Calu3 (cell line): ENCODE results near the gene SLC12A5. TPM values are rescaled to one million over a fixed set of nuclear protein-coding genes. Genes with fewer than 3 reads are reported as not detected.

Experiments
- Bru-seq: library from RNA; stranded (reverse); fragments of 400-500 nt; gene quantifications from one replicate; lab custom pipeline; 2021; lab: Mats Ljungman, UMichigan
- BruChase-seq, 2 experiments: library from RNA; stranded (reverse); fragments of 400-500 nt; gene quantifications; one replicate each; lab custom pipeline; 2021; lab: Mats Ljungman, UMichigan
- BruUV-seq: library from RNA; stranded (reverse); fragments of 400-500 nt; replicated peaks from 2 replicates; lab custom pipeline; 2021; lab: Mats Ljungman, UMichigan
- CTCF ChIA-PET: fragments of 300-600 bp; sonication (Branson Sonifier 250); formaldehyde crosslinking; loops from one replicate; lab custom pipeline; 2022; ENCODE audit warnings: antibody characterized with exemption; lab: Charles Lee
- DNase-seq: peaks from one replicate; pipeline ENCODE4 v3.0.0; 2022
- H3K27ac Mint-ChIP-seq: one replicate; pipeline ENCODE4 v1.8.0; 2022; ENCODE audit warnings: mixed read lengths; ENCODE audit not compliant: unreplicated experiment
- H3K27me3 Mint-ChIP-seq: one replicate; pipeline ENCODE4 v1.8.0; 2022; ENCODE audit warnings: mixed read lengths; ENCODE audit not compliant: unreplicated experiment
- H3K36me3 Mint-ChIP-seq: one replicate; pipeline ENCODE4 v1.8.0; 2022; ENCODE audit warnings: mild to moderate bottlenecking, moderate library complexity, mixed read lengths; ENCODE audit not compliant: insufficient read depth, unreplicated experiment
- H3K4me1 Mint-ChIP-seq: one replicate; pipeline ENCODE4 v1.8.0; 2022; ENCODE audit warnings: mild to moderate bottlenecking, low read depth, mixed read lengths; ENCODE audit not compliant: unreplicated experiment
- H3K4me3 Mint-ChIP-seq: one replicate; pipeline ENCODE4 v1.8.0; 2022; ENCODE audit warnings: mild to moderate bottlenecking, low read depth, moderate library complexity, mixed read lengths; ENCODE audit not compliant: unreplicated experiment
- H3K9me3 Mint-ChIP-seq: one replicate; pipeline ENCODE4 v1.8.0; 2022; ENCODE audit warnings: low read depth, mixed read lengths; ENCODE audit not compliant: unreplicated experiment
- CTCF ChIP-seq: fragments of 200-600 bp; IDR thresholded peaks from one replicate; pipeline ENCODE4 v1.8.0; 2022; ENCODE audit warnings: antibody characterized with exemption; ENCODE audit not compliant: unreplicated experiment
- intact Hi-C: fragments of 100-400 bp; cut with micrococcal nuclease; formaldehyde crosslinking; loops from one replicate; pipeline ENCODE4 v1.10.0; 2022; ENCODE audit not compliant: unreplicated experiment
- long read RNA-seq: library from polyadenylated mRNA; stranded (forward); transcript quantifications from one replicate; pipeline ENCODE4 v2.0.0, GENCODE V29; 2022
- total RNA-seq: library from RNA; stranded (reverse); gene quantifications from 2 replicates; pipeline ENCODE4 v1.2.3, GENCODE V29; 2022

The SLC12A5 gene
- total RNA-seq (2.1 and 2.2 TPM in 2 replicates), Bru-seq, nascent RNA (percentile 12 among the genes with signal in this experiment), BruChase-seq, experiment 1, labeled RNA remaining after a 6-hour chase (percentile 6 among the genes with signal in this experiment), BruChase-seq, experiment 2, labeled RNA remaining after a 2-hour chase (percentile 8 among the genes with signal in this experiment)
- long read RNA-seq, partial matches to known transcripts = 0 of 2 reads
- long read RNA-seq, other reads (novel, unspliced or antisense) = 0 of 2 reads

GRCh38 chr20:46028772-46029371, at the start of gene SLC12A5:
TSS of gene SLC12A5 (plus strand) at chr20:46029215. CDS start at chr20:46029345, 130 bp downstream.
- CTCF ChIA-PET = interaction anchor here (0.9 kb wide), 1 partner anchor 100 kb away, joined by 4 read pairs; no protein-coding TSS in a partner anchor
- H3K9me3 Mint-ChIP-seq = no peaks in the 10 kb centered on the region
- no peak for DNase-seq
- H3K4me3 Mint-ChIP-seq = no peak within 1 kb of the TSS
- peaks cover 53% of the 10 kb centered on the region for H3K27me3 Mint-ChIP-seq
- no peaks in the 10 kb centered on the region for H3K4me1 Mint-ChIP-seq
- no peak within 1 kb of the TSS for H3K27ac Mint-ChIP-seq
- TF ChIP-seq CTCF = no peak
- BruUV-seq = no TSS peak
- intact Hi-C loops = loop anchor here (10.0 kb wide), 1 partner anchor 306 kb away; no protein-coding TSS in a partner anchor
- H3K36me3 Mint-ChIP-seq = no peaks in the 10 kb centered on the region

- H3K27me3 Mint-ChIP-seq = peaks cover 33% of the 10 kb centered on the region
- H3K27ac Mint-ChIP-seq = no peak overlapping the region
- peaks cover 10% of the 10 kb centered on the region for H3K4me1 Mint-ChIP-seq
- no peak for TF ChIP-seq CTCF
- H3K36me3 Mint-ChIP-seq = no peaks in the 10 kb centered on the region
- CTCF ChIA-PET = no interaction called here
- no peak overlapping the region for H3K4me3 Mint-ChIP-seq
- BruUV-seq = no TSS peak
- intact Hi-C loops = no loop called here
- DNase-seq = no peak
- H3K9me3 Mint-ChIP-seq = no peaks in the 10 kb centered on the region
Observed at GRCh38 chr20:45981261-45981660, 47.8 kb upstream of the SLC12A5 start.

- H3K9me3 Mint-ChIP-seq = no peaks in the 10 kb centered on the region
- TF ChIP-seq CTCF = no peak
- H3K4me1 Mint-ChIP-seq = peaks cover 10% of the 10 kb centered on the region
- H3K36me3 Mint-ChIP-seq = peaks cover 4% of the 10 kb centered on the region
- CTCF ChIA-PET = interaction anchor here (1.0 to 1.7 kb wide), 2 partner anchors 10 to 13 kb away, joined by 4 read pairs; no protein-coding TSS in a partner anchor
- no peak for DNase-seq
- H3K27ac Mint-ChIP-seq = no peak overlapping the region
- no TSS peak for BruUV-seq
- H3K27me3 Mint-ChIP-seq = peaks cover 35% of the 10 kb centered on the region
- H3K4me3 Mint-ChIP-seq = no peak overlapping the region
- intact Hi-C loops = no loop called here
Observed at GRCh38 chr20:45983279-45983743, 45.7 kb upstream of the SLC12A5 start.

GRCh38 chr20:45985573-45985972, 43.4 kb upstream of the SLC12A5 start:
- Mint-ChIP-seq H3K9me3 (no peaks in the 10 kb centered on the region), H3K4me3 (no peak overlapping the region), H3K27me3 (peaks cover 19% of the 10 kb centered on the region), H3K4me1 (peaks cover 10% of the 10 kb centered on the region), H3K36me3 (peaks cover 4% of the 10 kb centered on the region), H3K27ac (no peak overlapping the region)
- intact Hi-C loops = loop anchor here (5.0 kb wide), 1 partner anchor 102 kb away; the partner anchor contains the start of gene NCOA5
- no peak for TF ChIP-seq CTCF
- no peak for DNase-seq
- no TSS peak for BruUV-seq
- CTCF ChIA-PET = interaction anchor here (0.6 to 1.1 kb wide), 2 partner anchors 15 to 71 kb away, joined by 3 to 5 read pairs; no protein-coding TSS in a partner anchor
